ENCODE measurements around the gene HDAC4. TPM values are rescaled to one million over a fixed set of nuclear protein-coding genes. Genes with fewer than 3 reads are reported as not detected.

HDAC4 gene
- polyA plus RNA-seq, 3 donors, result 4.4 to 10.9 (median 5.6) TPM

- 90 to 95% (median 91%) methylated on average over 3 of the region's 3 CpGs for WGBS, 3 donors
- no peak overlapping the region for H3K27ac ChIP-seq (ENCODE audit: low read depth, low read length)
These were observed 262.9 kb downstream of the HDAC4 start for GRCh38 chr2:239137898-239138283.

DNA sequence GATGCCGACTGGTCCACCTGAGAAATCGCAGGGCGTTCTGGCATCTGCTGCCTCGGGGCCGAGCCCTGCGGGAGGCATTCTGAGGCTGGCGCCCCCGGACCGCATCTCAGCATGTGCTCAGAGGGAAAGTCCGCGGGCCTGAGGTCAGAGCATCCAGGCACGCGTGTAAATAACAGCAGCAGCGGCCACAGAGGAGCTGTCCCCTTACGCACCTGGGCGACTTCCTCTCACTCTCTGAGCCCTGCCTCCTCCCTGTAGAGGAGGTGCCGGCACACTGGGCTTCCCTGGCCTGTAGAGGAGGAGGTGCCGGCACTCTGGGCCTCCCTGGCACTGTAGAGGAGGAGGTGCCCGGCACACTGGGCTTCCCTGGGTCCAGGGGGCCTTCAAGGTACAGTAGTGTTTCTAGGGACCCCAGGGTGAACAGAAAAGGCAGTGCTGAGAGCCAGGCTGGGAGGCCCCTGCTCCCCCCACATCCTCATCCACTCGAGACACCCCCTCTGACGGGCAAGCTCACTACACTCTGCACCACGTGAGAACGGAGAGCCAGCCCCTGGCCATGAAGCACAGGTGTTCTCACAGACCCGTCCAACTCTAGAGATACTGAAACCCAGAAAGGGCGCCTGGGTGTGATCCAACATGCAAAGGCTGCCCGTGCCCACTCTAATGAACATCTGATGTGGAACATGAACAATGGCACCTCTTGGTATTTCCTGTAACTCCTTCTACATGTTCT, 263.5 kb downstream of the HDAC4 start:
- 89 to 95% (median 92%) methylated on average over 26 of the region's 26 CpGs for WGBS, 3 donors
- H3K27ac ChIP-seq (ENCODE audit: low read depth, low read length), result no peak overlapping the region

DNA sequence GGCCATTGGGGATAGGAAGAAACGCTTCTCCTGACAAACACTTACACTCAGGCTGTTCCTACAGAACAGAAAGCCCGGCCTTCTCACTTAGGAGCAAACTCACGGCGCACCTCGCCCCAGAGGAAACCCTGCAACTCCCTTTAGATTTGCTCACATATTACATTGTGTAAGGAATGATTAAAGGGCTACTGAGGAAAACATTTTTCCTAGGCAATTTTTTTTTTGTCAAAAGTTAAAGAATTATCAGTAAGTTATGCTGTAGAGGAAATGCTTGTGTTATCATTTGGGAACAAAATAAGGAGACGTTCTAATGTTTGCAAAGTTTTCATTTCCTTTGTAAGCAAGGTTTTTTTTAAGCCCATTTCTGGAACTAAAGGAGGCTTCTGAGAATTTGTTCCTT, 264.1 kb downstream of the HDAC4 start:
- 86 to 90% (median 87%) methylated on average over 6 of the region's 6 CpGs for WGBS, 3 donors
- H3K27ac ChIP-seq (ENCODE audit: low read depth, low read length), result no peak overlapping the region

DNA sequence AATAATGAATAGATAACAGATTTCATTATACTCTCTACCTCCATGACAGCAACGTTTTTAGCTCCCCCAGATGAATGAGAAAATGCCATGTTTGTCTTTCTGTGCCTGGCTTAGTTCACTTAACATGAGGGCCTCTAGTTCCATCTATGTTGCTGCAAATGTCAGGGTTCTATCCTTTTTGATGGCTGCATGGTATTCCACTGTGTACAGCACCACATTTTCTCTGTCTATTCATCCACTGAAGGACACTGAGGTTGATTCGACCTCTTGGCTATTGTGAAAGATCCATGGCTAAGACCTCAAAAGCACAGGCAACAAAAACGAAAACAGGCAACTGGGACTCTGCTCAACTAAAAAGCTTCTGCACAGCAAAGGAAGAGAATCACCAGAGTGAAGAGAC, 264.6 kb downstream of the HDAC4 start:
- H3K27ac ChIP-seq (ENCODE audit: low read depth, low read length), result no peak overlapping the region
- 86 to 93% (median 90%) methylated on average over 3 of the region's 3 CpGs for WGBS, 3 donors

DNA sequence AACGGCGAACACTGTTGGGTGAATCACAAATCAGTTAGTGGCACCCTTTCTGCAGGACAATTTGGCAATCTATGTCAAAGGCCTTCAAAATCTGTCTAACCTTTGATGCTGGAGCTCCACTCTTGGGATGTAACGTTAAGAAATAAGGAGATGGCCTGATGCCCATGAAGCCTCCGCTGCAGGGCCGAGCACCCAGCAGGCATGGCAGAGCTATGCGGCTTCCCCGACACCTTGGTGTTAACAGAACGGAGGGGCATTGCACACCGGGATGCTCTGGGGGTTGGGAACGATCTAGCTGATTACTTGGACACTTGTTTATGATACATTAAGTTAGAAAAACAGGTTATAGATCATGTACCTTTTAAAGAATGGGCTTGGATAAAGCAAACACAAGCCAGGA, 265.3 kb downstream of the HDAC4 start:
- no peak overlapping the region for H3K27ac ChIP-seq (ENCODE audit: low read depth, low read length)
- 84 to 89% (median 87%) methylated on average over 10 of the region's 10 CpGs for WGBS, 3 donors

DNA sequence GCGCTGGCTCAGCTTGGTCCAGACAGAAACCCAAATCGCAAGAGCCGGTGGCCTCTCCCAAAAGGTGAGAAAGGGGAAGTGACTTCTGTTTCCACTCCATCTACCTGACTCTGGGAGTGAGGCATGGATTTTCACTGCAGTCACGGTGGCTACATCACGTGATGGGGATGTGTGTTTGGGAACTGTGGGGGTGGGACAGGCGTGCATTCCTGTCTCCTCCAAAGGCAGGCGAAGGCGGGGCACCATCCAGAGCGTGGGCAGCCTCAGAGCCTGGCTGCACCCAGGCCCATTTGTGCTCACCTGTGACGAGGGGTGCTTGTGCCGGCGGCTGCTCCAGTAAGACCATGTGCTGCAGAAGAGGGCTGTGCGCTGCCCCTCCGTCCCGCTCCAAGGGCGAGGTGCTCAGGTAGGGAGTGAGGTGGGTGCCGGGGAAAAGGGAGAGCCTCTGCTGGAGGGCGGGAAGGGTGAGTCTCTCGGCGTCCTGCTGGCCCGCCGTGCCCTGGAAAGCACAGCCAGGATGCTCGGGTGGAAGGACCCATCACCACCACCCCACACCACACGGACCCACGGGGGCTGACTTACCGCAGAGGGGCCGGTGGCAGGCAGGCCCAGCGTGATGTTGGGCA, 266.8 kb downstream of the HDAC4 start:
- WGBS, 3 donors, result 93 to 96% (median 95%) methylated on average over 24 to 28 of the region's 28 CpGs
- no peak overlapping the region for H3K27ac ChIP-seq (ENCODE audit: low read depth, low read length)

- 92 to 96% (median 95%) methylated on average over 12 of the region's 12 CpGs for WGBS, 3 donors
- H3K27ac ChIP-seq (ENCODE audit: low read depth, low read length), result no peak overlapping the region
These were observed 268.0 kb downstream of the HDAC4 start for GRCh38 chr2:239132786-239133185.

- no peak overlapping the region for H3K27ac ChIP-seq (ENCODE audit: low read depth, low read length)
- WGBS, 3 donors, result 92 to 93% (median 93%) methylated on average over 17 of the region's 17 CpGs
These were observed 268.6 kb downstream of the HDAC4 start for GRCh38 chr2:239132156-239132709.

DNA sequence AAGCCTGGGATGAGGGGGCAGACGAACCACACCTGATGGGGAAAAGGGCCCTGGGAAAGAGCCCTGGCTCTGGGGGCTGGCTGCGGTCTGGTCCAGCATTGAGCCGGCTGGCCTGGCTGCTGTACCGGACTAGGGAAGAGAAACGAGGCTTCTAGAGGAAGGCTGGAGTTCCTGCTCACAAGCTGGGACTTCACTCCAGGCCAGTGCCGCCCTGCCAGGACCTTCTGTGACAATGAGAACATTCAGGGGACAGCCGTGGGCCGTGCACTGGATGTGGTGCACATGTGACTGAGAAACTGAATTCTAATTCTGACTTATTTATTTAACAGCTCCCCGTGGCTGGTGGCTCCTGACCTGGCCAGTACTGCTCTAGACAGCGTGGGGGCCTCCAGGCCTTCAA, 269.3 kb downstream of the HDAC4 start:
- 92 to 96% (median 94%) methylated on average over 10 of the region's 10 CpGs for WGBS, 3 donors
- no peak overlapping the region for H3K27ac ChIP-seq (ENCODE audit: low read depth, low read length)

GRCh38 chr2:239130786-239131325, 270.0 kb downstream of the HDAC4 start:
- H3K27ac ChIP-seq (ENCODE audit: low read depth, low read length), result no peak overlapping the region
- WGBS, 3 donors, result 95 to 97% (median 96%) methylated on average over 16 of the region's 16 CpGs

GRCh38 chr2:239130041-239130440, 270.8 kb downstream of the HDAC4 start:
- H3K27ac ChIP-seq (ENCODE audit: low read depth, low read length), result no peak overlapping the region
- WGBS, 3 donors, result 91 to 93% (median 93%) methylated on average over 9 of the region's 9 CpGs

DNA sequence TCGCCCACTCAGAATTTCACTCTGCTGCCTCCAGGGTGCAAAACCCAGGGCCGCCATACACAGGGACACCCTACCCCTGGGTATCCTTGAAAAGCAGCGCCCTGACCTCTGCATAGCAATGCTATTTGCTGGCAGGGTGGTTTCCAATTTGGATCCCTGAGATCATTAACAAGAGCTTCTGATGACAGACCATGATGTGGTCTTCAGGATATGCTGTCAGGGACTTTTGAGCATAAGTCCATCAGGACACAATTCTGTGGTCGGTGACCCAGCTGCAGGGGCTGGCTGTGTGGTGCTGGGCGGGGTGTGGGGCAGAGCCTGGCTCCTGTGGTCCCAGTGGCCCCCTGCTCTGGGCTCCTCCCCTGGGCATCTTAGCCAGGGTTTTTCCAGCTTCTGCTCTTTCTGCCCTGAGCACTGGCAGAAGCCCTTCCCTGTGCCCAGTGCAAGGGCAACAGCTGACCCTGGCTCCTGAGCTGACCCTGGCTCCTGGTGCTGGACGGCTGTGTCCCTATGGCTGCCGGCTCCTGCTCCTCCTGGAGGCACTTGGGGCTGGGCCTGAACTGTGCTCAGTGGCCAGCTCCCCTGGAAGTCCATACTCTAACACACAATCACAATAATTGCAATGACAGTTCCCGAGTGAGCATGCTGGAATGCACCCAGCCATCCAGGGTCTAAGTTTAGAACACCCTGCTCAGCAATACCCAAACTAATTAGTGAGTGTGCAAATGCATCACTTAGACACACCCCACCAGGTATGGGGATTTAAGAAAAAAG, 271.5 kb downstream of the HDAC4 start:
- WGBS, 3 donors, result 89 to 93% (median 90%) methylated on average over 8 of the region's 8 CpGs
- no peak overlapping the region for H3K27ac ChIP-seq (ENCODE audit: low read depth, low read length)

DNA sequence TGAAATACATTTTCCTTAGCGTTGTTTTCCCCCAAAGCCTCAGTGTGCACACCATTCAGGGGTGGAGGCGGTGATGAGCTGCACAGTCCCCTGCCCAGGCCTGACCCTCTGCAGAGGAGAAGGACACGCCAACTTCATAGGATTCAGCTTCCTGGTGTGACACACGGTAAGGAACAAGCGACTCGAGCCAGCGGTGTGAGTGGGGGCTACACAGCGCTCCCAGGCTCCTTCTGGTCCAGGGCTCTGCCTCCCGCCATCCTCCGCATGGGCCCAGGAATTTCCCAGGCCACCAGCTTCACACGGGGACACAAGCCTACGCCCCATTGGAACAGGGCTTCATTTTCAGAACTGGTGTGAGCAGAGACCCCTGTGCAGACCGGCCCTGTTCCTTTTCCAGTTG, 272.1 kb downstream of the HDAC4 start:
- 93 to 96% (median 94%) methylated on average over 13 of the region's 13 CpGs for WGBS, 3 donors
- no peak overlapping the region for H3K27ac ChIP-seq (ENCODE audit: low read depth, low read length)

DNA sequence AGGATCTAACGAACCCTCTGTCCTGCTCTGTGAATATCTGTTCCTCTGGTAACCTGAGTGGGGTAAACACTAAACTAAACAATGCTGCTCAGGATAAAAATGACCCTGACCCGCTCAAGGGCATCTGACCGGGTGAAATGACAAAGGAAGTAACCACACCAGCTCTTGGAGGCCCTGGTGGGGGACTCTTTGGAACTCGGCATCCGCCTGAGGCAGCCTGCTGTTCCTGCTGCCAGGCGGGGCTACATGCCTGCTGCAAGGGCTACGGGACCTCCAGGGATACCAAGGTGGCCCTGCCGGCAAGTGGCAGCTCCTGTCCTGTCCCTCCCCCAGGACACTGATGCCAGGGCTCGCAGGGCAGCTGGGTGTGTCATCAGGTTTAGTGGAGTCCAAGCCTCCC, 273.3 kb downstream of the HDAC4 start:
- no peak overlapping the region for H3K27ac ChIP-seq (ENCODE audit: low read depth, low read length)
- WGBS, 3 donors, result 81 to 87% (median 85%) methylated on average over 9 of the region's 9 CpGs

- 91 to 95% (median 95%) methylated on average over 24 to 27 of the region's 27 CpGs for WGBS, 3 donors
- no peak overlapping the region for H3K27ac ChIP-seq (ENCODE audit: low read depth, low read length)
These were observed 274.8 kb downstream of the HDAC4 start for GRCh38 chr2:239125726-239126675.

DNA sequence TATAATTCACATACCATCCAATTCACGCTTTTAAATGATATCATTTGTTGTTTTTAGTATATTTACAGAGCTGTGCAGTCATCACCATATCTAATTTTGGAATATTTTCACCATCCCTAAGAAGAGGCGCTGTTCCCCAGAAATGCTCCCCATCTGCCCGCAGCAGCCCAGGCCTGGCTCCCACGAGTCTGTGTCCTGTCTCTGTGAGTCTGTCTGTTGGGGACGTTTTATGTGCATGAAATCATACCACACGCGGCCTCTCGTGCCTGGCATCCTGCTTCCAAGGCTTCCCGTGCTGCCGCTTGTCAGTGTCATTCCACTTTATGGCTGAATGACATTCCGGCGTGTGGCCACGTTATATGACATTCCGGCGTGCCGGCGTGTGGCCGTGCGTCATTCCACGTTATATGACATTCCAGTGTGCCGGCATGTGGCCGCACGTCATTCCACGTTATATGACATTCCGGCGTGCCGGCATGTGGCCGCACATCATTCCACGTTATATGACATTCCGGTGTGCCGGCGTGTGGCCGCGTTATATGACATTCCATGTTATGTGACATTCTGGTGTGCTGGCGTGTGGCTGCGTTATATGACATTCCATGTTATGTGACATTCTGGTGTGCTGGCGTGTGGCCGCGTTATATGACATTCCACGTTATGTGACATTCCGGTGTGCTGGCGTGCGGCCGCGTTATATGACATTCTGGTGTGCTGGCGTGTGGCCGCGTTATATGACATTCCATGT, 276.5 kb downstream of the HDAC4 start:
- H3K27ac ChIP-seq (ENCODE audit: low read depth, low read length), result no peak overlapping the region

DNA sequence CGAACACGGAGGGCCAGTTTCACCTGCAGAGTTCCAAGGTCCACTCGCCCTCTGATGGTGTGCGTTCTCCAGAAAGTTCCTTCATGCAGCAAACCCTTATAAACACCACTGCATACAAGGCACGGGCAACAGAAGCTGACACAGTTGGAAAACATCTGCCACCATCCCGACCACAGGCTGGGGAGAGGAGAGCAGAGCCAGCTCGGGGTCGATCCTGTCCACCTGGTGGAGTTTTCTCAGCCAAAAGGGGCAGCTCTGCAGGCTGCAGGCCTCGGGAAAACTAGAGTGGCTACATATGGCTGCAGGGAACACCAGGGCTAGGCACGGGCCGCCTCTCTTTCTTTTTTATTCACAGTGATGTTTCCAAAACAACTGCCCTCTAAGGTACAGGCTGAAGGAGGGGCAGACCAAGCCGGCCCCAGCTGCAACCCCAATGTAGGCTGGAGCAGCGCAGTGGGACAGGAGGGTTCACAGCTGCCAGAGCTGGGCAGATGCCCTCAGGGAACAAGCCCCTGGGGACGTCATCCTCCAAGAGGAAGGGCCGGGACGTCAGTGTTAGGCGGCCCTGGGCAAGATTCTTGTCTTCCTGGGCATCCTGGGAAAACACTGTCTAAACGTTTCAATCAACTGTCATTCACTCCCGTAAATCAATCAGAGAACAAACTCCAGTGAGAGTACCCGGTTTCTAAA, 278.3 kb downstream of the HDAC4 start:
- H3K27ac ChIP-seq (ENCODE audit: low read depth, low read length), result no peak overlapping the region
- 76 to 86% (median 85%) methylated on average over 20 of the region's 20 CpGs for WGBS, 3 donors

More for the DNA sequence above, 276.5 kb downstream of the HDAC4 start:
- WGBS, 3 donors, result 90 to 93% (median 93%) methylated on average over 48 of the region's 48 CpGs
